Hepatic stellate cell (primary cell): ENCODE measurements around the gene ZNF282.

Experiments
- DNase-seq: peaks from one replicate; pipeline ENCODE4 v3.0.0; 2011; ENCODE audit warnings: low spot score

The ZNF282 gene

GRCh38 chr7:149195180-149196150 lies at the start of gene ZNF282:
Gene ZNF282, plus strand, starts transcription at chr7:149195546. Its CDS starts 44 bp downstream, at chr7:149195590.
- DNase-seq, result peak; percentile 97

- peak; percentile 92 for DNase-seq
Measured at GRCh38 chr7:149147072-149147751, 48.1 kb upstream of the ZNF282 start, which contains the start of gene ZNF398. Gene ZNF398, plus strand, starts transcription at chr7:149147453. Its CDS starts 290 bp downstream, at chr7:149147743.

- DNase-seq, result peak; percentile 81
Measured at GRCh38 chr7:149147752-149148653, 47.3 kb upstream of the ZNF282 start.

- no peak for DNase-seq
Measured at GRCh38 chr7:149150981-149151380, 44.4 kb upstream of the ZNF282 start.

GRCh38 chr7:149153346-149153745 lies 42.0 kb upstream of the ZNF282 start:
- DNase-seq, result no peak

- no peak for DNase-seq
Measured at GRCh38 chr7:149154056-149154455, 41.3 kb upstream of the ZNF282 start.

GRCh38 chr7:149156898-149157297 lies 38.4 kb upstream of the ZNF282 start:
- DNase-seq, result no peak

GRCh38 chr7:149161241-149161848 lies 34.0 kb upstream of the ZNF282 start:
- DNase-seq, result no peak

- DNase-seq, result no peak
Measured at GRCh38 chr7:149166142-149166541, 29.2 kb upstream of the ZNF282 start.

- no peak for DNase-seq
Measured at GRCh38 chr7:149166630-149167352, 28.6 kb upstream of the ZNF282 start.

- no peak for DNase-seq
Measured at GRCh38 chr7:149171892-149172533, 23.3 kb upstream of the ZNF282 start.

GRCh38 chr7:149172534-149172920 lies 22.8 kb upstream of the ZNF282 start:
- no peak for DNase-seq

- DNase-seq, result no peak
Measured at GRCh38 chr7:149175150-149175549, 20.2 kb upstream of the ZNF282 start.

- no peak for DNase-seq
Measured at GRCh38 chr7:149179241-149179640, 16.1 kb upstream of the ZNF282 start.

GRCh38 chr7:149180722-149181449 lies 14.5 kb upstream of the ZNF282 start:
- no peak for DNase-seq

- no peak for DNase-seq
Measured at GRCh38 chr7:149181450-149181790, 13.9 kb upstream of the ZNF282 start.

GRCh38 chr7:149184274-149184673 lies 11.1 kb upstream of the ZNF282 start:
- no peak for DNase-seq

GRCh38 chr7:149188213-149188612 lies 7.1 kb upstream of the ZNF282 start:
- no peak for DNase-seq

GRCh38 chr7:149188637-149189259 lies 6.6 kb upstream of the ZNF282 start:
- DNase-seq, result no peak
